ENCODE results near the gene EPB42.

DNA sequence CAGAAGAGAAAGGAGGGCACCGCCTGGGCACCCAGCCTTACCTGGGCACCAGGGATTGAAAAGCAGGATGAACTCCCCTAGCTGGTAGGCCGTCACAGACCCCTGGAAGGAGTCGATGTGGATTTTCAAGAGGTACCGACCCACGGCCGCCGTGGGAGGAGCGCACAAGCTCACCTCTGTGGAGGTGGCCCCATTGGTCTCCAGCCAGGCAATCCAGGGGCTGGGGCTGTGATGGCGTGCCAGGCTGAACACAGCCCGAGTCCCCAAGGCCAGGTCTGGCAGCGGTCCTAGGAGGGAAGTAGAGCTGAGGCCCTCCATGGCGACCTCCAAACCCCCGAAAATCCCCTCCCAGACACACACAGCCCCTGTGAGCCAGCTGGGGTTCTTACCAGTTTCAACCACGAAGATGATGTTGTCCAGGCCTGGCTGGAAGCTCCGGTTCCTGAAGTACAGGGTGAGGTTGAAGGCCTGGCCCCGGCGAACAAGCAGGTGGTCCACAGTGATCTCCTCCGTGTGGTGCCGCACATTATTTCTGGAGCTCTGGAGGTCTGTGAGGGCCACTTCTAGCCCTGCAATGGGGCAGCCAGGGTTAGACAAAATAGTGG lies 39.3 kb upstream of the EPB42 start:
- TF ChIP-seq, protein P1, sequence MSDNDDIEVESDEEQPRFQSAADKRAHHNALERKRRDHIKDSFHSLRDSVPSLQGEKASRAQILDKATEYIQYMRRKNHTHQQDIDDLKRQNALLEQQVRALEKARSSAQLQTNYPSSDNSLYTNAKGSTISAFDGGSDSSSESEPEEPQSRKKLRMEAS (IDR thresholded peaks at IDR 0.05; ENCODE audit: low read depth): no peak
- TF ChIP-seq, protein P2, sequence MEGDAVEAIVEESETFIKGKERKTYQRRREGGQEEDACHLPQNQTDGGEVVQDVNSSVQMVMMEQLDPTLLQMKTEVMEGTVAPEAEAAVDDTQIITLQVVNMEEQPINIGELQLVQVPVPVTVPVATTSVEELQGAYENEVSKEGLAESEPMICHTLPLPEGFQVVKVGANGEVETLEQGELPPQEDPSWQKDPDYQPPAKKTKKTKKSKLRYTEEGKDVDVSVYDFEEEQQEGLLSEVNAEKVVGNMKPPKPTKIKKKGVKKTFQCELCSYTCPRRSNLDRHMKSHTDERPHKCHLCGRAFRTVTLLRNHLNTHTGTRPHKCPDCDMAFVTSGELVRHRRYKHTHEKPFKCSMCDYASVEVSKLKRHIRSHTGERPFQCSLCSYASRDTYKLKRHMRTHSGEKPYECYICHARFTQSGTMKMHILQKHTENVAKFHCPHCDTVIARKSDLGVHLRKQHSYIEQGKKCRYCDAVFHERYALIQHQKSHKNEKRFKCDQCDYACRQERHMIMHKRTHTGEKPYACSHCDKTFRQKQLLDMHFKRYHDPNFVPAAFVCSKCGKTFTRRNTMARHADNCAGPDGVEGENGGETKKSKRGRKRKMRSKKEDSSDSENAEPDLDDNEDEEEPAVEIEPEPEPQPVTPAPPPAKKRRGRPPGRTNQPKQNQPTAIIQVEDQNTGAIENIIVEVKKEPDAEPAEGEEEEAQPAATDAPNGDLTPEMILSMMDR (IDR thresholded peaks at IDR 0.05): no peak
- no peak for TF ChIP-seq POLR2AphosphoS5 (IDR thresholded peaks at IDR 0.05; ENCODE audit: low read depth, low read length)
- TF ChIP-seq MEF2A (IDR thresholded peaks at IDR 0.05; ENCODE audit: borderline replicate concordance, low read depth): no peak
- no peak for TF ChIP-seq RFX5 (IDR thresholded peaks at IDR 0.05; ENCODE audit: low read length)
- TF ChIP-seq CHD2 (IDR thresholded peaks at IDR 0.05; ENCODE audit: low read length, partially characterized antibody): no peak
- TF ChIP-seq, protein P3, sequence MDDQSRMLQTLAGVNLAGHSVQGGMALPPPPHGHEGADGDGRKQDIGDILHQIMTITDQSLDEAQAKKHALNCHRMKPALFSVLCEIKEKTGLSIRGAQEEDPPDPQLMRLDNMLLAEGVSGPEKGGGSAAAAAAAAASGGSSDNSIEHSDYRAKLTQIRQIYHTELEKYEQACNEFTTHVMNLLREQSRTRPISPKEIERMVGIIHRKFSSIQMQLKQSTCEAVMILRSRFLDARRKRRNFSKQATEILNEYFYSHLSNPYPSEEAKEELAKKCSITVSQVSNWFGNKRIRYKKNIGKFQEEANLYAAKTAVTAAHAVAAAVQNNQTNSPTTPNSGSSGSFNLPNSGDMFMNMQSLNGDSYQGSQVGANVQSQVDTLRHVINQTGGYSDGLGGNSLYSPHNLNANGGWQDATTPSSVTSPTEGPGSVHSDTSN (IDR thresholded peaks at IDR 0.05): no peak
- no peak for TF ChIP-seq EP300 (IDR thresholded peaks at IDR 0.05; ENCODE audit: borderline replicate concordance in 1 of 2, low read depth in 1 of 2, low read length in 1 of 2)
- no peak for TF ChIP-seq TEAD4 (IDR thresholded peaks at IDR 0.05; ENCODE audit: borderline replicate concordance, insufficient read depth)
- TF ChIP-seq, protein P4, sequence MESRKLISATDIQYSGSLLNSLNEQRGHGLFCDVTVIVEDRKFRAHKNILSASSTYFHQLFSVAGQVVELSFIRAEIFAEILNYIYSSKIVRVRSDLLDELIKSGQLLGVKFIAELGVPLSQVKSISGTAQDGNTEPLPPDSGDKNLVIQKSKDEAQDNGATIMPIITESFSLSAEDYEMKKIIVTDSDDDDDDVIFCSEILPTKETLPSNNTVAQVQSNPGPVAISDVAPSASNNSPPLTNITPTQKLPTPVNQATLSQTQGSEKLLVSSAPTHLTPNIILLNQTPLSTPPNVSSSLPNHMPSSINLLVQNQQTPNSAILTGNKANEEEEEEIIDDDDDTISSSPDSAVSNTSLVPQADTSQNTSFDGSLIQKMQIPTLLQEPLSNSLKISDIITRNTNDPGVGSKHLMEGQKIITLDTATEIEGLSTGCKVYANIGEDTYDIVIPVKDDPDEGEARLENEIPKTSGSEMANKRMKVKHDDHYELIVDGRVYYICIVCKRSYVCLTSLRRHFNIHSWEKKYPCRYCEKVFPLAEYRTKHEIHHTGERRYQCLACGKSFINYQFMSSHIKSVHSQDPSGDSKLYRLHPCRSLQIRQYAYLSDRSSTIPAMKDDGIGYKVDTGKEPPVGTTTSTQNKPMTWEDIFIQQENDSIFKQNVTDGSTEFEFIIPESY (IDR thresholded peaks at IDR 0.05; ENCODE audit: borderline replicate concordance, low read depth): no peak
- TF ChIP-seq, protein P5, sequence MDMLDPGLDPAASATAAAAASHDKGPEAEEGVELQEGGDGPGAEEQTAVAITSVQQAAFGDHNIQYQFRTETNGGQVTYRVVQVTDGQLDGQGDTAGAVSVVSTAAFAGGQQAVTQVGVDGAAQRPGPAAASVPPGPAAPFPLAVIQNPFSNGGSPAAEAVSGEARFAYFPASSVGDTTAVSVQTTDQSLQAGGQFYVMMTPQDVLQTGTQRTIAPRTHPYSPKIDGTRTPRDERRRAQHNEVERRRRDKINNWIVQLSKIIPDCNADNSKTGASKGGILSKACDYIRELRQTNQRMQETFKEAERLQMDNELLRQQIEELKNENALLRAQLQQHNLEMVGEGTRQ (IDR thresholded peaks at IDR 0.05; ENCODE audit: borderline replicate concordance, low read depth, low read length): no peak
- no peak for TF ChIP-seq SIN3A (IDR thresholded peaks at IDR 0.05; ENCODE audit: borderline replicate concordance, low read depth, low read length)
- no peak for TF ChIP-seq TAF1 (IDR thresholded peaks at IDR 0.05; ENCODE audit: borderline replicate concordance, low read depth, low read length)
